Activated CD4-positive, alpha-beta memory T cell treated with anti-CD3 and anti-CD28 coated beads, Interleukin-2, amount 10 ng/mL, durations not matched to agents 7 days and 5 days (primary cell): Measurements from ENCODE around the gene PLD2. TPM values are rescaled to one million over a fixed set of nuclear protein-coding genes. Genes with fewer than 3 reads are reported as not detected.

Experiments
- CTCF ChIA-PET: fragments of 350-600 bp; sonication (Branson Sonifier 250); formaldehyde crosslinking; loops from one replicate; lab custom pipeline; 2021; ENCODE audit warnings: antibody characterized with exemption, inconsistent platforms; lab: Charles Lee
- POLR2A ChIA-PET: fragments of 350-600 bp; sonication (Branson Sonifier 250); formaldehyde crosslinking; loops from one replicate; lab custom pipeline; 2021; ENCODE audit warnings: antibody characterized with exemption; lab: Charles Lee
- DNase-seq: peaks from one replicate; pipeline ENCODE4 v3.0.0-alpha.2; 2020
- H3K27ac Mint-ChIP-seq: one replicate; pipeline ENCODE4 v1.8.0; 2021; ENCODE audit warnings: mild to moderate bottlenecking, mixed read lengths
- H3K27me3 Mint-ChIP-seq: one replicate; pipeline ENCODE4 v1.8.0; 2021; ENCODE audit warnings: mixed read lengths
- H3K36me3 Mint-ChIP-seq: one replicate; pipeline ENCODE4 v1.8.0; 2021; ENCODE audit warnings: low read depth, mixed read lengths
- H3K4me1 Mint-ChIP-seq: one replicate; pipeline ENCODE4 v1.8.0; 2021; ENCODE audit warnings: mixed read lengths
- H3K4me3 Mint-ChIP-seq: one replicate; pipeline ENCODE4 v1.8.0; 2021; ENCODE audit warnings: mild to moderate bottlenecking, mixed read lengths
- H3K9me3 Mint-ChIP-seq: one replicate; pipeline ENCODE4 v1.8.0; 2021; ENCODE audit warnings: mixed read lengths
- total RNA-seq, 2 experiments: library from RNA; stranded (reverse); gene quantifications; one replicate each; pipeline ENCODE4 v1.2.3, GENCODE V29; 2021

Gene PLD2
- total RNA-seq, 2 experiments from 2014 or later = 17.4 to 20.7 TPM

- Mint-ChIP-seq H3K27ac (no peak overlapping the region), H3K4me3 (no peak overlapping the region), H3K27me3 (no peaks in the 10 kb centered on the region), H3K36me3 (peaks cover 15% of the 10 kb centered on the region), H3K4me1 (peaks cover 61% of the 10 kb centered on the region), H3K9me3 (no peaks in the 10 kb centered on the region)
- CTCF ChIA-PET = no interaction called here
- POLR2A ChIA-PET = interaction anchor here (1.2 kb wide), 1 partner anchor 19 kb away, joined by 4 read pairs; no protein-coding TSS in a partner anchor
- DNase-seq = no peak
Measured at GRCh38 chr17:4839221-4839620, 32.3 kb downstream of the PLD2 start.

- H3K4me3 Mint-ChIP-seq = no peak overlapping the region
- DNase-seq = no peak
- peaks cover 13% of the 10 kb centered on the region for H3K36me3 Mint-ChIP-seq
- peaks cover 50% of the 10 kb centered on the region for H3K4me1 Mint-ChIP-seq
- no peak overlapping the region for H3K27ac Mint-ChIP-seq
- POLR2A ChIA-PET = no interaction called here
- H3K9me3 Mint-ChIP-seq = no peaks in the 10 kb centered on the region
- H3K27me3 Mint-ChIP-seq = no peaks in the 10 kb centered on the region
- CTCF ChIA-PET = no interaction called here
Measured at GRCh38 chr17:4839965-4840892, 33.3 kb downstream of the PLD2 start.

GRCh38 chr17:4840893-4841242 lies 33.9 kb downstream of the PLD2 start:
- H3K27ac Mint-ChIP-seq = no peak overlapping the region
- peaks cover 44% of the 10 kb centered on the region for H3K4me1 Mint-ChIP-seq

GRCh38 chr17:4842376-4842775 lies 35.4 kb downstream of the PLD2 start:
- Mint-ChIP-seq H3K36me3 (peaks cover 9% of the 10 kb centered on the region), H3K27ac (no peak overlapping the region), H3K27me3 (no peaks in the 10 kb centered on the region), H3K4me1 (peaks cover 38% of the 10 kb centered on the region), H3K4me3 (no peak overlapping the region), H3K9me3 (no peaks in the 10 kb centered on the region)
- no peak for DNase-seq
- CTCF ChIA-PET = no interaction called here
- POLR2A ChIA-PET = no interaction called here

More at GRCh38 chr17:4840893-4841242, 33.9 kb downstream of the PLD2 start:
- no peak overlapping the region for H3K4me3 Mint-ChIP-seq
- DNase-seq = no peak
- CTCF ChIA-PET = no interaction called here
- H3K27me3 Mint-ChIP-seq = no peaks in the 10 kb centered on the region
- H3K36me3 Mint-ChIP-seq = peaks cover 15% of the 10 kb centered on the region
- no peaks in the 10 kb centered on the region for H3K9me3 Mint-ChIP-seq
- POLR2A ChIA-PET = no interaction called here

GRCh38 chr17:4843321-4844000 lies 36.5 kb downstream of the PLD2 start:
- no peak overlapping the region for H3K27ac Mint-ChIP-seq
- H3K9me3 Mint-ChIP-seq = no peaks in the 10 kb centered on the region
- ChIA-PET POLR2A (no interaction called here), CTCF (no interaction called here)
- peaks cover 33% of the 10 kb centered on the region for H3K4me1 Mint-ChIP-seq
- no peak for DNase-seq
- H3K36me3 Mint-ChIP-seq = peaks cover 5% of the 10 kb centered on the region
- no peaks in the 10 kb centered on the region for H3K27me3 Mint-ChIP-seq
- H3K4me3 Mint-ChIP-seq = no peak overlapping the region

- Mint-ChIP-seq H3K4me1 (peaks cover 22% of the 10 kb centered on the region), H3K4me3 (no peak overlapping the region), H3K9me3 (no peaks in the 10 kb centered on the region), H3K36me3 (peaks cover 8% of the 10 kb centered on the region), H3K27me3 (no peaks in the 10 kb centered on the region), H3K27ac (no peak overlapping the region)
- no peak for DNase-seq
- ChIA-PET CTCF (no interaction called here), POLR2A (no interaction called here)
Measured at GRCh38 chr17:4845118-4845517, 38.2 kb downstream of the PLD2 start.

- ChIA-PET CTCF (interaction anchor here (0.6 kb wide), 1 partner anchor 282 kb away, joined by 3 read pairs; no protein-coding TSS in a partner anchor), POLR2A (no interaction called here)
- H3K36me3 Mint-ChIP-seq = peaks cover 13% of the 10 kb centered on the region
- H3K27me3 Mint-ChIP-seq = no peaks in the 10 kb centered on the region
- H3K4me3 Mint-ChIP-seq = no peak overlapping the region
- peaks cover 11% of the 10 kb centered on the region for H3K4me1 Mint-ChIP-seq
- no peak overlapping the region for H3K27ac Mint-ChIP-seq
- no peak for DNase-seq
- H3K9me3 Mint-ChIP-seq = no peaks in the 10 kb centered on the region
Measured at GRCh38 chr17:4846635-4847390, 39.9 kb downstream of the PLD2 start.

GRCh38 chr17:4849011-4849536 lies 42.1 kb downstream of the PLD2 start:
- no peak for DNase-seq
- peaks cover 6% of the 10 kb centered on the region for H3K9me3 Mint-ChIP-seq
- H3K27me3 Mint-ChIP-seq = no peaks in the 10 kb centered on the region
- no peak overlapping the region for H3K27ac Mint-ChIP-seq
- no peak overlapping the region for H3K4me3 Mint-ChIP-seq
- ChIA-PET POLR2A (no interaction called here), CTCF (no interaction called here)
- H3K4me1 Mint-ChIP-seq = peaks cover 17% of the 10 kb centered on the region
- peaks cover 26% of the 10 kb centered on the region for H3K36me3 Mint-ChIP-seq

GRCh38 chr17:4850246-4850645 lies 43.3 kb downstream of the PLD2 start:
- Mint-ChIP-seq H3K9me3 (peaks cover 6% of the 10 kb centered on the region), H3K4me3 (no peak overlapping the region), H3K27me3 (no peaks in the 10 kb centered on the region), H3K27ac (no peak overlapping the region), H3K4me1 (peaks cover 22% of the 10 kb centered on the region), H3K36me3 (peaks cover 28% of the 10 kb centered on the region)
- no peak for DNase-seq
- CTCF ChIA-PET = no interaction called here
- POLR2A ChIA-PET = no interaction called here

GRCh38 chr17:4851084-4851483 lies 44.1 kb downstream of the PLD2 start:
- Mint-ChIP-seq H3K4me3 (no peak overlapping the region), H3K27me3 (no peaks in the 10 kb centered on the region), H3K4me1 (peaks cover 22% of the 10 kb centered on the region), H3K36me3 (peaks cover 27% of the 10 kb centered on the region), H3K9me3 (peaks cover 6% of the 10 kb centered on the region), H3K27ac (no peak overlapping the region)
- POLR2A ChIA-PET = no interaction called here
- CTCF ChIA-PET = no interaction called here
- no peak for DNase-seq

- CTCF ChIA-PET = no interaction called here
- DNase-seq = no peak
- H3K4me1 Mint-ChIP-seq = peaks cover 22% of the 10 kb centered on the region
- H3K36me3 Mint-ChIP-seq = peaks cover 31% of the 10 kb centered on the region
- no peak overlapping the region for H3K4me3 Mint-ChIP-seq
- peaks cover 6% of the 10 kb centered on the region for H3K9me3 Mint-ChIP-seq
- POLR2A ChIA-PET = no interaction called here
- H3K27ac Mint-ChIP-seq = peak overlapping the region; percentile 12
- no peaks in the 10 kb centered on the region for H3K27me3 Mint-ChIP-seq
Measured at GRCh38 chr17:4852567-4853207, 45.7 kb downstream of the PLD2 start.

GRCh38 chr17:4853208-4853671 lies 46.3 kb downstream of the PLD2 start:
- POLR2A ChIA-PET = no interaction called here
- Mint-ChIP-seq H3K27me3 (no peaks in the 10 kb centered on the region), H3K9me3 (peaks cover 6% of the 10 kb centered on the region), H3K36me3 (peaks cover 31% of the 10 kb centered on the region), H3K4me1 (peaks cover 22% of the 10 kb centered on the region), H3K27ac (no peak overlapping the region), H3K4me3 (no peak overlapping the region)
- no peak for DNase-seq
- CTCF ChIA-PET = no interaction called here
